ENCODE measurements around the gene MAP2K3.

The MAP2K3 gene

GRCh38 chr17:21297597-21297996 is 13.1 kb downstream of the MAP2K3 start:
- Histone ChIP-seq H3K27me3 (ENCODE audit: control insufficient read depth, insufficient read depth, low read length, poor library complexity, severe bottlenecking) (no peaks in the 10 kb centered on the region), H3K27ac (ENCODE audit: insufficient read depth, low read depth, low read length, poor library complexity, severe bottlenecking) (no peak overlapping the region), H3K4me3 (ENCODE audit: insufficient read depth, low read depth, low read length) (no peak overlapping the region), H3K36me3 (ENCODE audit: control insufficient read depth, insufficient read depth, low read length) (peaks cover 6% of the 10 kb centered on the region), H3K9me3 (ENCODE audit: control insufficient read depth, low read length) (no peaks in the 10 kb centered on the region), H3K4me1 (ENCODE audit: control insufficient read depth, insufficient read depth, low read length) (no peaks in the 10 kb centered on the region)
- 64 to 69% methylated on average over 10 of the region's 10 CpGs for WGBS, 2 experiments

- no peak overlapping the region for H3K27ac ChIP-seq (ENCODE audit: insufficient read depth, low read depth, low read length, poor library complexity, severe bottlenecking)
- 78 to 82% methylated on average over 22 of the region's 22 CpGs for WGBS, 2 experiments
- H3K36me3 ChIP-seq (ENCODE audit: control insufficient read depth, insufficient read depth, low read length), result peaks cover 6% of the 10 kb centered on the region
- no peaks in the 10 kb centered on the region for H3K27me3 ChIP-seq (ENCODE audit: control insufficient read depth, insufficient read depth, low read length, poor library complexity, severe bottlenecking)
- H3K4me1 ChIP-seq (ENCODE audit: control insufficient read depth, insufficient read depth, low read length), result no peaks in the 10 kb centered on the region
- no peaks in the 10 kb centered on the region for H3K9me3 ChIP-seq (ENCODE audit: control insufficient read depth, low read length)
- H3K4me3 ChIP-seq (ENCODE audit: insufficient read depth, low read depth, low read length), result no peak overlapping the region
Observed at GRCh38 chr17:21298056-21298982, 13.8 kb downstream of the MAP2K3 start.

GRCh38 chr17:21298983-21299519 is 14.5 kb downstream of the MAP2K3 start:
- Histone ChIP-seq H3K36me3 (ENCODE audit: control insufficient read depth, insufficient read depth, low read length) (peaks cover 6% of the 10 kb centered on the region), H3K27me3 (ENCODE audit: control insufficient read depth, insufficient read depth, low read length, poor library complexity, severe bottlenecking) (no peaks in the 10 kb centered on the region), H3K4me3 (ENCODE audit: insufficient read depth, low read depth, low read length) (no peak overlapping the region), H3K9me3 (ENCODE audit: control insufficient read depth, low read length) (no peaks in the 10 kb centered on the region), H3K27ac (ENCODE audit: insufficient read depth, low read depth, low read length, poor library complexity, severe bottlenecking) (no peak overlapping the region), H3K4me1 (ENCODE audit: control insufficient read depth, insufficient read depth, low read length) (no peaks in the 10 kb centered on the region)
- WGBS, 2 experiments, result 68 to 72% methylated on average over 13 of the region's 13 CpGs

- Histone ChIP-seq H3K9me3 (ENCODE audit: control insufficient read depth, low read length) (no peaks in the 10 kb centered on the region), H3K36me3 (ENCODE audit: control insufficient read depth, insufficient read depth, low read length) (peaks cover 6% of the 10 kb centered on the region), H3K4me1 (ENCODE audit: control insufficient read depth, insufficient read depth, low read length) (no peaks in the 10 kb centered on the region), H3K27ac (ENCODE audit: insufficient read depth, low read depth, low read length, poor library complexity, severe bottlenecking) (no peak overlapping the region), H3K27me3 (ENCODE audit: control insufficient read depth, insufficient read depth, low read length, poor library complexity, severe bottlenecking) (no peaks in the 10 kb centered on the region), H3K4me3 (ENCODE audit: insufficient read depth, low read depth, low read length) (no peak overlapping the region)
- 62 to 68% methylated on average over 7 of the region's 7 CpGs for WGBS, 2 experiments
Observed at GRCh38 chr17:21299981-21300600, 15.6 kb downstream of the MAP2K3 start.

- Histone ChIP-seq H3K9me3 (ENCODE audit: control insufficient read depth, low read length) (no peaks in the 10 kb centered on the region), H3K27me3 (ENCODE audit: control insufficient read depth, insufficient read depth, low read length, poor library complexity, severe bottlenecking) (no peaks in the 10 kb centered on the region), H3K4me3 (ENCODE audit: insufficient read depth, low read depth, low read length) (no peak overlapping the region), H3K4me1 (ENCODE audit: control insufficient read depth, insufficient read depth, low read length) (no peaks in the 10 kb centered on the region), H3K27ac (ENCODE audit: insufficient read depth, low read depth, low read length, poor library complexity, severe bottlenecking) (no peak overlapping the region), H3K36me3 (ENCODE audit: control insufficient read depth, insufficient read depth, low read length) (peaks cover 6% of the 10 kb centered on the region)
- WGBS, 2 experiments, result 77 to 80% methylated on average over 31 of the region's 31 CpGs
Observed at GRCh38 chr17:21300601-21301571, 16.4 kb downstream of the MAP2K3 start.

- Histone ChIP-seq H3K9me3 (ENCODE audit: control insufficient read depth, low read length) (no peaks in the 10 kb centered on the region), H3K27me3 (ENCODE audit: control insufficient read depth, insufficient read depth, low read length, poor library complexity, severe bottlenecking) (no peaks in the 10 kb centered on the region), H3K4me3 (ENCODE audit: insufficient read depth, low read depth, low read length) (no peak overlapping the region), H3K4me1 (ENCODE audit: control insufficient read depth, insufficient read depth, low read length) (no peaks in the 10 kb centered on the region), H3K36me3 (ENCODE audit: control insufficient read depth, insufficient read depth, low read length) (peaks cover 6% of the 10 kb centered on the region), H3K27ac (ENCODE audit: insufficient read depth, low read depth, low read length, poor library complexity, severe bottlenecking) (no peak overlapping the region)
- WGBS, 2 experiments, result 81 to 82% methylated on average over 19 of the region's 19 CpGs
Observed at GRCh38 chr17:21301593-21302550, 17.4 kb downstream of the MAP2K3 start.

- Histone ChIP-seq H3K36me3 (ENCODE audit: control insufficient read depth, insufficient read depth, low read length) (peaks cover 6% of the 10 kb centered on the region), H3K27ac (ENCODE audit: insufficient read depth, low read depth, low read length, poor library complexity, severe bottlenecking) (no peak overlapping the region), H3K9me3 (ENCODE audit: control insufficient read depth, low read length) (no peaks in the 10 kb centered on the region), H3K27me3 (ENCODE audit: control insufficient read depth, insufficient read depth, low read length, poor library complexity, severe bottlenecking) (no peaks in the 10 kb centered on the region), H3K4me1 (ENCODE audit: control insufficient read depth, insufficient read depth, low read length) (no peaks in the 10 kb centered on the region), H3K4me3 (ENCODE audit: insufficient read depth, low read depth, low read length) (no peak overlapping the region)
- 73 to 78% methylated on average over 21 of the region's 21 CpGs for WGBS, 2 experiments
Observed at GRCh38 chr17:21302711-21303425, 18.4 kb downstream of the MAP2K3 start.

- WGBS, 2 experiments, result 87 to 89% methylated on average over 8 of the region's 8 CpGs
Observed at GRCh38 chr17:21303441-21304065, 19.0 kb downstream of the MAP2K3 start.

More at GRCh38 chr17:21303441-21304065, 19.0 kb downstream of the MAP2K3 start:
- no peaks in the 10 kb centered on the region for H3K4me1 ChIP-seq (ENCODE audit: control insufficient read depth, insufficient read depth, low read length)
- H3K27me3 ChIP-seq (ENCODE audit: control insufficient read depth, insufficient read depth, low read length, poor library complexity, severe bottlenecking), result no peaks in the 10 kb centered on the region
- no peak overlapping the region for H3K4me3 ChIP-seq (ENCODE audit: insufficient read depth, low read depth, low read length)
- H3K36me3 ChIP-seq (ENCODE audit: control insufficient read depth, insufficient read depth, low read length), result peaks cover 6% of the 10 kb centered on the region
- H3K27ac ChIP-seq (ENCODE audit: insufficient read depth, low read depth, low read length, poor library complexity, severe bottlenecking), result no peak overlapping the region
- H3K9me3 ChIP-seq (ENCODE audit: control insufficient read depth, low read length), result no peaks in the 10 kb centered on the region

All from ectodermal cell (in vitro differentiated cells).